Measurements from ENCODE around the gene CKM.

DNA sequence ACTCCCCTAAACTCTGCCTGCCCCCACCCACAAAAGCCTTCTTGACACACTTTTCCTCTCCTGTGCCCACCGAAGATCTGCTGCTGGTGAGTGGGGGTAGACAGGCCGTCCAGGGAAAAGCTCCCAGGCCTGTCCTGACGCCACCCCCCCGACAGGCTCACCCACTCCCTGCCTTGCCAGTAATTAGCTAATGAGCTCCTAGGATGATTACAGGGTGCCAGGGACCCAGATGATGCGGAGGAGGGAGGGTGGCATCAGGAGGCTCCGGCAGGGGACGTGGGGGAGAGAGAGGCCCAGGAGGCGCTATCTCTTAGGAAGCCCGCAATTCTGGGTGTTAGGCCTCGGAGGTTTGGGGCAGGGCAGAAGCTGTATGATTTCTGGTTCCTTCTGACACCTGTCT lies 44.6 kb downstream of the CKM start:
- TF ChIP-seq EZH2 (IDR thresholded peaks at IDR 0.05; ENCODE audit: borderline replicate concordance, low read depth, low read length, severe bottlenecking) (no peak), CTCF (IDR thresholded peaks at IDR 0.05; ENCODE audit: borderline replicate concordance, extremely low read depth, low read length, poor library complexity, severe bottlenecking) (no peak)
